HG03097 (cell line): ENCODE results near the gene CRIP3.

ENCODE experiments used
- ATAC-seq: cut with Tn5 transposase; IDR thresholded peaks from one replicate; pipeline ENCODE4 v1.9.1; 2021; ENCODE audit not compliant: unreplicated experiment, low FRiP score

The CRIP3 gene

DNA sequence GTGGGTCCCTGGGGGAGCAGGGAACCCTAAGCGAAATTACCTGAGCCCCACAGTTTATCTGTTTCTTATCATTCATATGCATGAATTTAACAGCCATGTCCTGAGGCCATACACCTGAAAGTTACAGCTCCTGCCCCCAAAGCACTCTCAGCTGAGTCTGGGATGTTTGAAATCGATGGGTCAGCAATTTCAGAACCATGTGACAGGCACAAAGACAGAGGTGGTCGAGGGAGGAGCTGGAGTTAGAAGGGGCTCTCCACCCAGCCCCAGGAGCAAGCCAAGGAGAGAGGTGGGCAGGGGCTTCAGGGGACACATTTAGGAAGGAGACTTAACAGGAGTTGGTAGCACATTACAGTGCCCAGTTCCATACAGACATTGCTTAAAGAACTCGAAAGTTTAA is 50.4 kb downstream of the CRIP3 start:
- ATAC-seq: no peak

DNA sequence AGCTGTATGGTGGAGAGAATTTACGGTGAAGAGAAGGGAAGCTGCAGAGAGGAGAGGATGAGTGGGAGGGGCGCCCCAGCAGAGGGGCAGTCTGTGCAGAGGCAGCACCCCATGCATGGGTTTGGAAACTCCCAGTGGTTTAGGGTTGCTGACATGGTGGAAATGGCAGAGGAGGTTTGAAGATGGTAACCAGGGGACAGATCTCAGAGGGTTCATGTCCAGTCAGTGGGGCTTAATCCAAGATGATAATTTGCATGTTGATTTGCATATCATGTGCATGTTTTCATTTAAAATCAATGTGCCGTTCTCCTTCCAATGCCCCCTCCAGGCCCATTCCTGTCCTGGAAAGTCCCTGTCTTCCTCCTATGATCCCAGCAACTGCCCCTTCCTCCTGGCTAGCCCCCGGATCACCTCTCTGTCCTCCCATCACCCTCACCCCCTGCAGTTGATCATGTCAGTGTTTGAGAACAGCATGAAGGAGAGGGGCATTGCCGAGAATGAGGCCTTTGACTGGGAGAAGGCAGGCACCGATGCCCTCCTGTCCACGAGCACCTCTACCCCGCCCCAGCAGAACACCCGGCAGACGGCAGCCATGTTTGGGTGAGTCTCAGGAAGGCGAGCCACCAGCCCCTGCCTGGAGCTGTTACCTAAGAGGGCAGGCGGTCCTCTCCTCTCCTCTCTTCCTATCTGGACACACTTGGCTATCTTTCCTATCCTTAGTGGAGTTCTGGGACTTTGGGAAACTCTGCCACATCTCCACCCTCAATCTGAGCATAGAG is 51.1 kb downstream of the CRIP3 start:
- ATAC-seq: no peak

DNA sequence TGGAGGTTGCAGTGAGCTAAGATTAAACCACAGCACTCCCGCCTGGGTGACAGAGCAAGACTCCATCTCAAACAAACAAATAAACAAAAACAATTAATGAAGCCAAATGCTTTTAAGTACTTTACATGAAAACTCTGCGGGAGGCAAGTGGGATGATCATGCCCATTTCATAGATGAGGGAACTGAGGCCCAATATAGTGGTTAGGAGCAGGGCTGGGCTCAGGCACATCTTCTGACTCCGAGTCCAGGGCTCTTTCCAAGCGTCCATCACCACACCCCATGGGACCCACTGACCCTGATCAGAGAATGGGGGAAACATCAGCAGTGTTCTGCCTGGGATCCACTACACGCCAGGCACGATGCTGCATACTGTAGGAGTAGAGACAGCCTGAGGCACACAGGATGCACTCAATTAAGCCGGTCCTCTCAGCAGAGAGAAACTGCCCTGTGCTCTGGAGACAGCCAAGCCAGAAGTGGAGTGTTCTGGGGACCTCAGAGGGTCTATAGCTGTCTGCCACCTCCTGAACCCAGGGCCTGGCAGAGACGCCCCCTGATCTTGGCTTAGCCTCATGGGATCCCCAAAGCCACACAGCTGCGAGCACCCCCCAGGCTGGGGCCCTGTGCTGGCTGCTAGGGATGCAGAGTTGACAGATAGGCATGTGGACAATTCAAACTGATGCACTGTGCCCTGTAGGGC is 51.8 kb downstream of the CRIP3 start:
- ATAC-seq: no peak
